Trophoblast cell (in vitro differentiated cells and primary cell): ENCODE results near the gene GJC3.
"Not testable (repeated sequence)": the region's sequence is repeated elsewhere in the genome, so short reads cannot be mapped to it uniquely, and the experiment has no call there.

Experiments used
- DNase-seq, 2 donors: peaks; one replicate each; pipeline ENCODE4 v3.0.0-alpha.2; 2016
- H2AFZ ChIP-seq: 2 replicates; pipeline ENCODE4 v1.6.1; 2013; ENCODE audit warnings: low read length, moderate library complexity, mild to moderate bottlenecking; ENCODE audit not compliant: insufficient read depth, poor library complexity
- H2AK5ac ChIP-seq: 2 replicates; pipeline ENCODE4 v1.6.1; 2013; ENCODE audit warnings: mild to moderate bottlenecking, low read length
- H2BK120ac ChIP-seq: 2 replicates; pipeline ENCODE4 v1.6.1; 2013; ENCODE audit warnings: low read length, mild to moderate bottlenecking, moderate library complexity; ENCODE audit not compliant: insufficient read depth, poor library complexity
- H2BK12ac ChIP-seq: 2 replicates; pipeline ENCODE4 v1.6.1; 2013; ENCODE audit warnings: mild to moderate bottlenecking, low read length, moderate library complexity
- H2BK5ac ChIP-seq: 2 replicates; pipeline ENCODE4 v1.6.1; 2013; ENCODE audit warnings: low read length, low read depth, moderate library complexity, mild to moderate bottlenecking; ENCODE audit not compliant: poor library complexity
- H3K14ac ChIP-seq: 2 replicates; pipeline ENCODE4 v1.6.1; 2013; ENCODE audit warnings: mild to moderate bottlenecking, low read length
- H3K18ac ChIP-seq: 2 replicates; pipeline ENCODE4 v1.6.1; 2013; ENCODE audit warnings: mild to moderate bottlenecking, low read length
- H3K23ac ChIP-seq: 2 replicates; pipeline ENCODE4 v1.6.1; 2013; ENCODE audit warnings: low read length
- H3K27ac ChIP-seq: 2 replicates; pipeline ENCODE4 v1.5.1; 2013; ENCODE audit warnings: low read depth, mild to moderate bottlenecking, inconsistent platforms, low read length, moderate library complexity
- H3K27me3 ChIP-seq: 2 replicates; pipeline ENCODE4 v1.6.1; 2013; ENCODE audit warnings: inconsistent platforms, mild to moderate bottlenecking, low read length, moderate library complexity; ENCODE audit not compliant: insufficient read depth
- H3K36me3 ChIP-seq, 2 experiments: 1 replicate in 1 of 2; 2 replicates in 1 of 2; pipeline ENCODE4 v1.6.1; 2013; ENCODE audit warnings: low read length in 2 of 2, mild to moderate bottlenecking in 2 of 2, moderate library complexity in 1 of 2; ENCODE audit not compliant: insufficient read depth in 2 of 2, control insufficient read depth in 1 of 2
- H3K4ac ChIP-seq: 2 replicates; pipeline ENCODE4 v1.6.1; 2013; ENCODE audit warnings: low read depth, mild to moderate bottlenecking, low read length, moderate library complexity
- H3K4me1 ChIP-seq, 2 experiments: 1 replicate in 1 of 2; 2 replicates in 1 of 2; pipeline ENCODE4 v1.6.1; 2013; ENCODE audit warnings: low read length in 2 of 2, mild to moderate bottlenecking in 2 of 2, moderate library complexity in 1 of 2; ENCODE audit not compliant: insufficient read depth in 2 of 2, control insufficient read depth in 1 of 2
- H3K4me2 ChIP-seq: 2 replicates; pipeline ENCODE4 v1.6.1; 2013; ENCODE audit warnings: inconsistent platforms, mild to moderate bottlenecking, low read length, moderate library complexity
- H3K4me3 ChIP-seq: 2 replicates; pipeline ENCODE4 v1.5.1; 2013; ENCODE audit warnings: mild to moderate bottlenecking, low read depth, low read length, inconsistent platforms
- H3K79me1 ChIP-seq: one replicate; pipeline ENCODE4 v1.6.1; 2013; ENCODE audit warnings: low read length
- H3K79me2 ChIP-seq: 2 replicates; pipeline ENCODE4 v1.6.1; 2013; ENCODE audit warnings: low read length, mild to moderate bottlenecking; ENCODE audit not compliant: control insufficient read depth, insufficient read depth, poor library complexity
- H3K9ac ChIP-seq: 2 replicates; pipeline ENCODE4 v1.6.1; 2013; ENCODE audit warnings: mild to moderate bottlenecking, low read length
- H3K9me3 ChIP-seq: 2 replicates; pipeline ENCODE4 v1.6.1; 2013; ENCODE audit warnings: low read depth, mild to moderate bottlenecking, control low read depth, inconsistent platforms, low read length; ENCODE audit not compliant: insufficient read depth
- H4K12ac ChIP-seq: 2 replicates; pipeline ENCODE4 v1.6.1; 2013; ENCODE audit warnings: low read depth, mild to moderate bottlenecking, low read length, moderate library complexity
- H4K8ac ChIP-seq: 2 replicates; pipeline ENCODE4 v1.6.1; 2013; ENCODE audit warnings: low read depth, mild to moderate bottlenecking, low read length, moderate library complexity
- H4K91ac ChIP-seq: one replicate; pipeline ENCODE4 v1.6.1; 2013; ENCODE audit warnings: low read depth, mild to moderate bottlenecking, low read length, moderate library complexity
- WGBS: extraction: QIAGEN DNeasy Blood & Tissue Kit; methylation state at CpG from one replicate; pipeline ENCODE4 v1.1.7; 2013; ENCODE audit warnings: missing lambda C conversion rate; ENCODE audit not compliant: insufficient read length, insufficient coverage; ENCODE audit errors: extremely low coverage; 5-methylcytosine and 5-hydroxymethylcytosine counted together

GJC3 gene

DNA sequence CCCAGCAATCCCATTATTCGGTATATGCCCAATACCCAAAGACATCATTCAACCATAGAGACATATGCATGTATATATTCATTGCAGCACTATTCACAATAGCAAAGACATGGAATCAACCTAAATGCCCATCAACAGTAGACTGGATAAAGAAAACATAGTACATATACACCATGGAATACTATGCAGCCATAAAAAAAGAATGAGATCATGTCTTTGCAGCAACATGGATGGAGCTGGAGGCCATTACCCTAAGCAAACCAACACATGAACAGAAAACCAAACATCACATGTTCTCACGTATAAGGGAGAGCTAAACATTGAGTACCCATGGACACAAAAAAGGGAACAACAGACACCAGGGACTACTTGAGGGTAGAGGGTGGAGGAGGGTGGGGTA, 39.1 kb downstream of the GJC3 start:
- not testable (repeated sequence) for H2AK5ac ChIP-seq, H3K9me3 ChIP-seq, H2BK5ac ChIP-seq, H2BK12ac ChIP-seq, H3K4ac ChIP-seq, H3K23ac ChIP-seq, H3K79me1 ChIP-seq, H4K8ac ChIP-seq, H3K36me3 ChIP-seq, DNase-seq, H3K9ac ChIP-seq, H3K27ac ChIP-seq, H3K27me3 ChIP-seq, H3K4me2 ChIP-seq, H4K12ac ChIP-seq, H4K91ac ChIP-seq, H2AFZ ChIP-seq, H3K79me2 ChIP-seq, H3K18ac ChIP-seq, H3K4me1 ChIP-seq, H2BK120ac ChIP-seq, H3K14ac ChIP-seq, H3K4me3 ChIP-seq
- WGBS = no CpG with 5 or more reads among the region's 2 CpGs

DNA sequence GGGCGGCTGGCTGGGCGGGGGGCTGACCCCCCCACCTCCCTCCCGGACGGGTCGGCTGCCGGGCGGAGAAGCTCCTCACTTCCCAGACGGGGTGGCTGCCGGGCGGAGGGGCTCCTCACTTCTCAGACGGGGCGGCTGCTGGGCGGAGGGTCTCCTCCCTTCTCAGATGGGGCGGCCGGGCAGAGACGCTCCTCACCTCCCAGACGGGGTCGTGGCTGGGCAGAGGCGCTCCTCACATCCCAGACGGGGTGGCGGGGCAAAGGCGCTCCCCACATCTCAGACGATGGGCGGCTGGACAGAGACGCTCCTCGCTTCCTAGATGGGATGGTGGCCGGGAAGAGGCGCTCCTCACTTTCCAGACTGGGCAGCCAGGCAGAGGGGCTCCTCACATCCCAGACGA, 41.1 kb downstream of the GJC3 start:
- not testable (repeated sequence) for H3K9ac ChIP-seq, H2AK5ac ChIP-seq, H3K4me3 ChIP-seq, H2BK120ac ChIP-seq, H2AFZ ChIP-seq, H4K12ac ChIP-seq, DNase-seq, H3K79me1 ChIP-seq, H3K9me3 ChIP-seq, H3K4ac ChIP-seq, H3K18ac ChIP-seq, H3K36me3 ChIP-seq, H4K91ac ChIP-seq, H3K4me2 ChIP-seq, H3K79me2 ChIP-seq, H4K8ac ChIP-seq, H3K23ac ChIP-seq, H3K4me1 ChIP-seq, H3K27ac ChIP-seq, H2BK5ac ChIP-seq, H2BK12ac ChIP-seq, H3K14ac ChIP-seq, H3K27me3 ChIP-seq
- no CpG with 5 or more reads among the region's 29 CpGs for WGBS

DNA sequence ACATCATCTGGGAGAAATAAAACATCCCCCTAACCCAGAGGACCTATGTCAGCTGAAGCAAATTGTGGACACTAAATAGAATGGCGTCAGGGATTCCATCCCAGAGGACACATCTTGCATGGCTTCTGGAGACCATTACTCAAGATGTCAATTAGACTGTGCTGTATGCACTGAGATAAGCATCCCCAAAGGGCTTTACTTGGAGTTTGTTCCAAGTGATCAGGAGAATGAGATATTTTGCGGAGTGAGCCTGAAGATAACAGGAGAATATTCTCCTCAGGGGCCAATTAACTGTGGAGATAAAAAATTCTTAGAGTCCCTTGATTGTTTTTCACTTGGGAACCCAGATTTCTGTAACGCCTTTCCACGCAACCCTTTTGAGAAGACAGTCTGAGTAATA, 48.0 kb downstream of the GJC3 start:
- no CpG with 5 or more reads among the region's 4 CpGs for WGBS
- Histone ChIP-seq H2BK120ac (no peak overlapping the region), H4K12ac (no peak overlapping the region), H3K27ac (no peak overlapping the region), H3K79me2 (no peaks in the 10 kb centered on the region), H4K91ac (no peak overlapping the region), H3K18ac (no peak overlapping the region), H3K4me2 (no peak overlapping the region), H2BK12ac (no peak overlapping the region), H2BK5ac (no peak overlapping the region), H4K8ac (no peak overlapping the region), H3K14ac (no peak overlapping the region), H3K27me3 (no peaks in the 10 kb centered on the region), H3K36me3 (no peaks in the 10 kb centered on the region), H3K4me1 (no peaks in the 10 kb centered on the region), H3K9me3 (no peaks in the 10 kb centered on the region), H3K79me1 (no peaks in the 10 kb centered on the region), H2AFZ (no peak overlapping the region), H3K4me3 (no peak overlapping the region), H3K4ac (no peak overlapping the region), H2AK5ac (no peak overlapping the region), H3K9ac (no peak overlapping the region), H3K23ac (no peak overlapping the region)
- DNase-seq = no peak

DNA sequence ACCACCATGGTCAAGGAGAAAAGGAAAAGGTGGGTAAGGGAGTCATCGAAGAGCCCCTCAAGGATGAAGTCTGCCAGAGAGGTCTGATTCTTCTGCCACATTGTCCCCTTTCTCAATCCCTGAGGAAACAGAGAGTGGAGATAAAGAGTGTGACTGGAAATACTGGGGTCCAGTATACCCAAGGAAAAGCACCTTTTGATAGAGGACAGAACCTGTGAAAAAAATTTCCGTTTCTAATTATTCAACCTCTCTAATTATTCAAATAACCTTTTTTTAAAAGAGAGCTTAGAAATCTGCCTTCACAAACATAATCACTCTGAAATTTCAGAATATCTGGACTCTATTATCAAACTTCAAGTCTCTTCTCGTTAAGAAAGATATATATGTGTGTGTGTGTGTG, 52.5 kb downstream of the GJC3 start, which contains the start of gene OR2AE1:
Gene OR2AE1, minus strand, starts transcription at position 101 of the 400 bp plus-strand sequence. Its CDS starts 0 bp downstream, at position 101.
- no peaks in the 10 kb centered on the region for H3K27me3 ChIP-seq
- no peak within 1 kb of the TSS for H2AFZ ChIP-seq
- H4K91ac ChIP-seq = no peak within 1 kb of the TSS
- H2BK12ac ChIP-seq = no peak within 1 kb of the TSS
- H2BK120ac ChIP-seq = no peak within 1 kb of the TSS
- no peak within 1 kb of the TSS for H2AK5ac ChIP-seq
- H3K79me2 ChIP-seq = no peaks in the 10 kb centered on the region
- H3K36me3 ChIP-seq = no peaks in the 10 kb centered on the region
- WGBS = no CpG with 5 or more reads among the region's 3 CpGs
- H3K18ac ChIP-seq = no peak within 1 kb of the TSS
- H3K4ac ChIP-seq = no peak within 1 kb of the TSS
- no peak within 1 kb of the TSS for H4K8ac ChIP-seq
- no peak within 1 kb of the TSS for H3K14ac ChIP-seq
- no peak within 1 kb of the TSS for H3K4me2 ChIP-seq
- H3K9ac ChIP-seq = no peak within 1 kb of the TSS
- H3K23ac ChIP-seq = no peak within 1 kb of the TSS
- H3K9me3 ChIP-seq = no peaks in the 10 kb centered on the region
- DNase-seq = no peak
- H4K12ac ChIP-seq = no peak within 1 kb of the TSS
- no peak within 1 kb of the TSS for H3K27ac ChIP-seq
- H3K4me3 ChIP-seq = no peak within 1 kb of the TSS
- no peaks in the 10 kb centered on the region for H3K4me1 ChIP-seq
- H3K79me1 ChIP-seq = no peaks in the 10 kb centered on the region
- peak within 1 kb of the TSS; percentile 21 for H2BK5ac ChIP-seq
